A673 (cell line): ENCODE measurements around the gene PTCHD4. TPM values are rescaled to one million over a fixed set of nuclear protein-coding genes. Genes with fewer than 3 reads are reported as not detected.

Experiments
- BruUV-seq: library from RNA; stranded (reverse); fragments of 400-500 nt; replicated peaks from 2 replicates; lab custom pipeline; 2021; lab: Mats Ljungman, UMichigan
- CTCF ChIA-PET: fragments of 300-600 bp; sonication (Branson Sonifier 250); formaldehyde crosslinking; loops from one replicate; lab custom pipeline; 2022; ENCODE audit warnings: antibody characterized with exemption; lab: Charles Lee
- POLR2A ChIA-PET: fragments of 300-600 bp; sonication (Branson Sonifier 250); formaldehyde crosslinking; loops from one replicate; lab custom pipeline; 2022; ENCODE audit warnings: antibody characterized with exemption; ENCODE audit not compliant: low non-redundant PET; lab: Charles Lee
- DNase-seq: peaks from one replicate; pipeline ENCODE4 v3.0.0-alpha.2; 2015; ENCODE audit warnings: low spot score
- H3K27ac ChIP-seq: fragments of 200-600 bp; sonication (generic); 2 replicates; pipeline ENCODE4 v1.5.1; 2016; ENCODE audit warnings: mixed run types, low read depth, mild to moderate bottlenecking, mixed read lengths, antibody characterized with exemption, low read length; ENCODE audit not compliant: poor library complexity, severe bottlenecking
- H3K27me3 ChIP-seq: fragments of 200-600 bp; sonication (generic); replicated peaks from 2 replicates; pipeline ENCODE4 v1.6.1; 2017; ENCODE audit warnings: mixed run types, low read depth, mild to moderate bottlenecking, mixed read lengths, antibody characterized with exemption, low read length; ENCODE audit not compliant: insufficient read depth, poor library complexity
- H3K36me3 ChIP-seq: fragments of 200-600 bp; sonication (generic); 2 replicates; pipeline ENCODE4 v1.6.1; 2016; ENCODE audit warnings: mixed run types, mild to moderate bottlenecking, mixed read lengths, antibody characterized with exemption, low read length; ENCODE audit not compliant: insufficient read depth, poor library complexity, severe bottlenecking
- H3K4me1 ChIP-seq: fragments of 200-600 bp; sonication (generic); 2 replicates; pipeline ENCODE4 v1.6.1; 2017; ENCODE audit warnings: mixed run types, mild to moderate bottlenecking, mixed read lengths, antibody characterized with exemption, low read length; ENCODE audit not compliant: insufficient read depth, poor library complexity, severe bottlenecking
- H3K4me3 ChIP-seq: fragments of 200-600 bp; sonication (generic); 2 replicates; pipeline ENCODE4 v1.5.1; 2016; ENCODE audit warnings: low read depth, mixed run types, mild to moderate bottlenecking, mixed read lengths, low read length; ENCODE audit not compliant: poor library complexity, severe bottlenecking
- H3K9me3 ChIP-seq: fragments of 200-600 bp; sonication (generic); 2 replicates; pipeline ENCODE4 v1.6.1; 2016; ENCODE audit warnings: mixed run types, low read depth, mild to moderate bottlenecking, mixed read lengths, antibody characterized with exemption, low read length; ENCODE audit not compliant: poor library complexity, severe bottlenecking
- CTCF ChIP-seq: fragments of 300-800, 200-600 bp; sonication (generic); conservative IDR thresholded peaks from 2 replicates; pipeline ENCODE4 v1.5.1; 2017; ENCODE audit warnings: low read depth, mild to moderate bottlenecking, antibody characterized with exemption, low read length, moderate library complexity, mixed read lengths
- EZH2 ChIP-seq: fragments of 200-600 bp; sonication (generic); IDR thresholded peaks from 2 replicates; pipeline ENCODE4 v1.6.1; 2017; ENCODE audit warnings: borderline replicate concordance, low read depth, mild to moderate bottlenecking, mixed read lengths, antibody characterized with exemption, low read length; ENCODE audit not compliant: poor library complexity, severe bottlenecking
- intact Hi-C: fragments of 100-400 bp; cut with micrococcal nuclease; formaldehyde crosslinking; loops from one replicate; pipeline ENCODE4 v1.10.0; 2022; ENCODE audit not compliant: unreplicated experiment
- total RNA-seq: library from RNA; stranded (reverse); gene quantifications from 2 replicates; pipeline ENCODE4 v1.2.3, GENCODE V29; 2021

The PTCHD4 gene
- total RNA-seq, 1 experiment from 2014 or later: 0.17 TPM

- DNase-seq: peak; percentile 39
- H3K4me3 ChIP-seq: no peak overlapping the region
- H3K9me3 ChIP-seq: no peaks in the 10 kb centered on the region
- no peak overlapping the region for H3K27ac ChIP-seq
- H3K27me3 ChIP-seq: no peaks in the 10 kb centered on the region
- H3K4me1 ChIP-seq: peaks cover 3% of the 10 kb centered on the region
- ChIA-PET POLR2A (no interaction called here), CTCF (interaction anchor here (1.1 kb wide), 2 partner anchors 14 to 678 kb away, joined by 4 to 5 read pairs; no protein-coding TSS in a partner anchor)
- BruUV-seq: no TSS peak
- H3K36me3 ChIP-seq: no peaks in the 10 kb centered on the region
- TF ChIP-seq CTCF (peak; percentile 56), EZH2 (no peak)
- intact Hi-C loops: loop anchor here (5.0 to 10.0 kb wide), 3 partner anchors 357 to 1335 kb away; no protein-coding TSS in a partner anchor
These were observed 23.5 kb downstream of the PTCHD4 start for GRCh38 chr6:48087448-48087847.

- BruUV-seq: no TSS peak
- no peak overlapping the region for H3K27ac ChIP-seq
- POLR2A ChIA-PET: no interaction called here
- H3K4me3 ChIP-seq: no peak overlapping the region
- intact Hi-C loops: loop anchor here (5.0 to 10.0 kb wide), 3 partner anchors 359 to 1336 kb away; no protein-coding TSS in a partner anchor
- H3K27me3 ChIP-seq: no peaks in the 10 kb centered on the region
- TF ChIP-seq CTCF (peak; percentile 42; the same call in 1 of the 2 replicates), EZH2 (no peak)
- H3K4me1 ChIP-seq: peaks cover under 1% of the 10 kb centered on the region
- no peak for DNase-seq
- H3K9me3 ChIP-seq: no peaks in the 10 kb centered on the region
- CTCF ChIA-PET: no interaction called here
- no peaks in the 10 kb centered on the region for H3K36me3 ChIP-seq
These were observed 24.8 kb downstream of the PTCHD4 start for GRCh38 chr6:48086187-48086586.

DNA sequence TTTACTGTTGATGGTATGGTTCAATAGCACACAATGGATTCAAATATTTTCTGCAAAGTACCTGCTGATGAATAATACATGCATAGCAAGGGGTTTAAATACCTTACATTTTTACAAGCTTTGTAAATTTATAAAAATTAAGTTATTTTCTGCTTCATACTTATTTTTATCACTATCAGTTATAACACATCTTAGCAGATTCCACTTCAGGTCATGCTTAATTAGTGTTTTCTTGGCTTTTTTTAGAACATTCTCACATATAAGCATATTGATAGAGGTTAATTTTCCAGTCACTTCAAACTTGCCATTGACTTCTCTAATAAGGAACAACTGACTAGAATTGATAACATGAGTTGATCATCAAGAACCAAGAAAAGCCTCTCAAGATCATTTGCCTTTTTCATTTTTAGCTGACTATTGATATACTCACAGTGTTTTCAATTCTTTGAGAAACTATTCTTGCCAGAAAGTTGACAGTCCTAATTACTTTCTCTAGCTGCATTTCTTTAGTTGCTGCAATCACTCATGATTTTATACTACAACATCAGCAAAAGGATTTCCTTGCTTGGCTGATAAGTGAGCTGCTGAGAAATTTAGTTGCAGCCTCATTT is 25.8 kb downstream of the PTCHD4 start:
- H3K9me3 ChIP-seq: no peaks in the 10 kb centered on the region
- TF ChIP-seq EZH2: no peak
- TF ChIP-seq CTCF: no peak
- intact Hi-C loops: loop anchor here (5.0 to 10.0 kb wide), 3 partner anchors 360 to 1337 kb away; no protein-coding TSS in a partner anchor
- H3K4me3 ChIP-seq: no peak overlapping the region
- ChIA-PET POLR2A (no interaction called here), CTCF (no interaction called here)
- H3K27me3 ChIP-seq: no peaks in the 10 kb centered on the region
- no peaks in the 10 kb centered on the region for H3K36me3 ChIP-seq
- no peak overlapping the region for H3K27ac ChIP-seq
- BruUV-seq: no TSS peak
- no peak for DNase-seq
- peaks cover 10% of the 10 kb centered on the region for H3K4me1 ChIP-seq
